Activated CD8-positive, alpha-beta memory T cell treated with anti-CD3 and anti-CD28 coated beads for 1 hour (primary cell): ENCODE data around the gene TMEM63A.

Experiments
- DNase-seq, 2 donors: peaks; one replicate each; pipeline ENCODE4 v3.0.0-alpha.2; 2020; ENCODE audit warnings: low read depth in 1 of 2; ENCODE audit errors: extremely low read depth in 1 of 2

The TMEM63A gene

DNA sequence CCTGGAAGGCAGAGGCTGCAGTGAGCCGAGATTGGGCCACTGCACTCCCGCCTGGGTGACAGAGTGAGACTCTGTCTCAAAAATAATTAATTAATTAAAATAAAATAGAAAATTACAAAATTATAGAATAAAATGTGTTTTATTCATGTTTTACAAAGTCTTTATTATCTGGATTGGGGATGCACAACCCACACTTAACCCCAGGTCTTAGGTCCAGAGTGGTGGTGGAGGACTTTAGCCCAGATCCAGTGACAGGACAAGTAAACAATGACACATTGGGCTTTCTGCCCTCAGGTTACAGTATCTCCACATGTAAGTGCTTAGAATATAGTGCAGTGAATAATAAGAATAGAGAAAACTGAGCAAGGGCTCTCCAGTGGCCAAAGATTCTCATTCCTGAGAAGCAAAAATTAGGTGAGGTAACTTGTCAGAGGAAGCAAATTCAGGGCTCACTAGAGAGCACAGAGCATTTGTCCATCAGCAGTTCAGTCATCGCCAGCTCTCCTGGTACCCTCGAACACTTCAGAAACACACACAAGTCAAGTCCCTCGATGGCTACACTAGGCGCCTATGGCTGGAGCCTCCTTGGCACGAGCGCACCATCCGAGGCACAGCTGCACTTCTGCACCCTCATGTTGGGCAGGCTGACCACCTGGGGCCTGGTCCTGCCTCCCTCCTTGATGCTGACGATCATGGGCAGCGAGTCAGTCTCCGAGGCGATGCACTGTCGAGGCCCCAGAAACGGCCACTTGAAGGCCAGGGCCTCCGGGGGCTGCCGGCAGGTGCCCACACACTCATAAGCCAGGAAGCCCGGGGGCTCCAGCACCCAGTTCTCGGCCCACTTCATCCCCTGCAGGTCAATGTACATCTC lies 4.2 kb upstream of the TMEM63A start:
- no peak for DNase-seq

DNA sequence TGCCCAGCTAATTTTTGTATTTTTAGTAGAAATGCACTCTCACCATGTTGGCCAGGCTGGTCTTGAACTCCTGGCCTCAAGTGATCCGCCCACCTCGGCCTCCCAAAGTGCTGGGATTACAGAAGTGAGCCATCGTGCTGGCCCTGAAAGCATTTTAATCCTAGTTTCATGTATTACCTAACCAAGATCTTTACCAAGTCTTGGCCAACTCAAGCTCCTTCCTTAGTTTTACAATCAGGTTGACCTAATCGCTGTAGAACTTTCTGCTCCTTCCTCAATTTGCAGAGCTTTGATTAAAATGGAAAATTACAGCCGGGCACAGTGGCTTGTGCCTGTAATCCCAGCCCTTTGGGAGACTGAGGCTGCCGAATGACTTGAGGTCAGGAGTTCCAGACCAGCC lies 3.2 kb upstream of the TMEM63A start:
- no peak for DNase-seq

DNA sequence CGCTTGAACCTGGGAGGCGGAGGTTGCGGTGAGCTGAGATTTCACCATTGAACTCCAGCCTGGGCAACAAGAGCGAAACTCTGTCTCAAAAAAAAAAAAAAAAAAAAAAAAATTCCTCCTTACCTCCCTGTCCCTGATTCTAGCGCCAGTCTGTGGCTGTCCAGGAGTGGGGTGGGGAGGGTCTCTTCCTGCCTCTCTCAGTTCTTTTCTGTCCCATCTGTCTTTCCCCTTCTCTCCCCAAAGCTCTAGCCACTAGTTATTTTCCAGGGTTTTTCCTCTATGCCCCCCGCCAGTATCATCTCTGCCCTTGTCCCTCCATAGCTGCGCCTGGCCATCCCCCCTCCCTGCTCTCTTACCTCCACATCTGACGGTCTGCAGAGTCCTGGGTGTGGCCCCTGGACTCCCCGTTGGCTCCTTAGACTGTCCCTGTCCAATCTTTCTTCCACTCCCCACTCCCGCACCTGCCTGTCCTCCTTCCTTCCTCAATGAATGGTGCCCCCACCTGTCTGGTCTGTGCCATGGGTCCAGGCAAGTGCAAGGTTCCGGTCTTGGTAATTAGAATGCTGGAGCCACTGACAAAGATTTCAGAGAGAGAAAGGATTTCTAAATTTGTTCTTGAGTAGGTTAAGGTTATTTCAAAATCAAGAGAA lies 1.6 kb upstream of the TMEM63A start:
- DNase-seq = no peak

GRCh38 chr1:225882694-225883615 lies 775 bp upstream of the TMEM63A start:
- DNase-seq = no peak

- DNase-seq = peak in 1 of 2 donors; percentile 36
Measured at GRCh38 chr1:225881081-225881958, 860 bp downstream of the TMEM63A start.

- no peak for DNase-seq
Measured at GRCh38 chr1:225880636-225881035, 1.5 kb downstream of the TMEM63A start.

DNA sequence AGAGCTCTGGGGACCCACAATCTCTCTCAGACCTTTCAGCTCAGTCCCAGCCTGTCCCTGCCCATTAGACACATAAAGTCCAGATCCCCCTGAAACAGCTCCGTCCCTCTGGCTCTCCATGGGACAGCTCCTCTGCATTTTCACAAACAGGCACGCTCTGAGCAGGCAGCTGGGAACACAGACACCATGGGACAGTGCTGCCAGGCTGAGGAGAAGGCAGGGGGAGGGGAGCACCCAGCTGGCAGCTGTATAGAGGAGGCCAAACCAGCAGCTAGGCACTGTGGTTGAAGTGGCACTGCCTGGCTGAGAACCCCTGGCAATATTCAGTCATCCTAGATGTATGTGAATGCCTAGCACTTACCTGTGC lies 2.0 kb downstream of the TMEM63A start:
- no peak for DNase-seq

DNA sequence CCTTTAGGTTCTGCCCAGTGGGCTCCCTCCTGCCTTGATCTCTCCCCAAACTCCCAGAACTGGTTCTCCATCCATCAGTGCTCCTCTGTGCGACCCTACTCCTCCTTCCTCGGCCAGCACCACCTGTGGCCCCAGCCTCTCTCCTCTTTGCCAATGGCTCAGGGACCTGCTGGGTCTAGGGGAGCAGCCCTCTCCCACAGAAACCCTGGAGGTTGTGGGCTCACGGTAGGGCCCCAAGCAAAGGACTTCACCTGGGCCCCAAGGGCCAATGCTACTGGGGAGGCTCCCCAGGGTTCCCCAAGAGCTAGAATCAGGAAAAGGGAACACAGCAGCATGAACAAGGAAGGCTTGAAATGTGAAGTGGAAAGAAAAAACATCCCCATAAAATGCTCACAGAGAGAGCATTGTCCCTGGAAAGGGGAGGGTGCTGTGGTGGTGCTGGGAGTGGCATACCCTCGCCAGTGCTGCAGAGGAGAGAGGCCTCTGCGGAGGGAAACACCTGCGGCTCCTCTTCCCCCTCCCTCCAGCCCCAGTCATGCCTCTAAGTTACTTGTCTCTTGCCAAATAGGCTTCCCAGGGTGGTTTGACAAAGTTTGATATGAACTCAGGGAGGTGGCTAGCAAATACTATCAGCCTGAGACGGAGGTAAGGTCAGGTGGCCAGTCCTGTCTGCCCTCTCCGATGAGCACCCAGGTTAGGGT lies 2.5 kb downstream of the TMEM63A start:
- DNase-seq = no peak

GRCh38 chr1:225878282-225878681 lies 3.9 kb downstream of the TMEM63A start:
- no peak for DNase-seq

GRCh38 chr1:225877580-225877979 lies 4.6 kb downstream of the TMEM63A start:
- no peak for DNase-seq

DNA sequence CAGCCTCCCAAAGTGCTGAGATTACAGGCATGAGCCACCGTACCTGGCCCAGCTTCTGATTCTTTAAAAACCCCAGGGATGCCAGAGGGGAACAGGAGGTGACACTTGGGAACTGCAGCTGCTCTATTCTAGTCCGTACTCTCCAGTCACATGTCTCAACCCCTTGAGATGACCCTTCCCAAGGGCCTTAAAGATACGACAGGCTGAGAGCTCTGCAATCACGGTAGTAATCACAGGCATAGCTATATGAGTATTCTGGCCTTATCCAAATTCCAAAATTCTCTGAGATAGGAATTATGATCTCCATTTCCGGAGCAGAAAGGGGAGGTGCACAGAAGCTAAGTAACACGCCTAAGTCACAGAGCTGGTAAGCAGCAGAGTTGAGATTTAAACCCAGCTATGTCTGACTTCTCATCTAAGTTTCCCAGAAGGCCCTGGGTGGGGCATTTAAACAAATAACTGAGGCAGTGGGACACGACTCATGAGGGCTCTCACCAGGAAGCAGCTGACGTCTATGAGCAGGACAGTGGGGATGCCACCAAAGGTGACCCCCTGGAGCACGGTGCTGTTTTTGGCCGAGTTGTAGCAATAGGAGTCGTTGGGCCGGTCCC lies 5.2 kb downstream of the TMEM63A start:
- DNase-seq = no peak

- no peak for DNase-seq
Measured at GRCh38 chr1:225875044-225875815, 7.0 kb downstream of the TMEM63A start.

DNA sequence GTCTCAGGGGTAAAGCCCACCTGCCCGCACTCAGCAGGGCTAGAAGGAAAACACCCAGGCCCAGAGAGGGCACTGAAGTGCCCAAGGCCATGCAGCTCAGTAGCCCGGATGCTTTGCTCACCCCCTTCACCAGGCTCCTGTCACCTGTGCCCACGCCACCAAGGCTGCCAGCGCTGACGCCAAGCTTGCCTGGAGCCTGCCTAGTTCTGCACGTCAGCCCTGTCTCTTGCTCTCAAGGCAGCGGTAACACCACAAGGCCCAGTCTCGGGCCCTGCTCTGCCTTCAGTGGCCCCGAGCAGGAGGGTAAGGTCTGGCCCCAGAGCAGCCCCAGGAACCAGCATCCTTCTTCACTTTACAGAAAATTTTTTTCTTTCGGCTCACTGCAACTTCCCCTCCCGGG lies 7.7 kb downstream of the TMEM63A start:
- no peak for DNase-seq

DNA sequence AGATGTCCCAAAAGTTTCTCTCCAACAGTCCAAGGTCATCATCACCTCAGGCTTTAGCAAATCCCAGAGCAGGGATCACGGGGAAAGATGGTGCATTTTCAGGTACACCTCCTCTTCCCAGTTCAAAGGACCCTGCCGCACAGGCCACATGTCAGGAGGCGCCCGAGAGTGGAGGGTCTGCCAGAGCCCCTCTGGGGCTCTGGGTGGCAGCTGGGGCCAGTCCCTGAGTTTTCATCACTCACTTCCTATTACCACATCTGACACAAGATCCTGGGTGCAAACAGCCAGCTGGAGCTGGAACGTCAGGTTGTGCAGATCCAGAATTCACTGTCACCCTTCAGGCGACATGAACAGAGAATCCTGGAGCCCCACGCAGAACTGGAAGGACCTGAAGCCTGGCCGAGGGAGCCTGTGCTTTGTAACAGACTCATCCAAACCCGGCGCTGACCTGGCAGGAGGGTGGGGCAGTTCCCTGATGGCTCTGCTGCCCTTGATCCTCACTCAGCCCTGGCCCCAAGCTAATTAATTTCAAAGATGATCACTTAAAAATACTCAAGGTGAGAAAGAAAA lies 8.8 kb downstream of the TMEM63A start:
- DNase-seq = no peak

DNA sequence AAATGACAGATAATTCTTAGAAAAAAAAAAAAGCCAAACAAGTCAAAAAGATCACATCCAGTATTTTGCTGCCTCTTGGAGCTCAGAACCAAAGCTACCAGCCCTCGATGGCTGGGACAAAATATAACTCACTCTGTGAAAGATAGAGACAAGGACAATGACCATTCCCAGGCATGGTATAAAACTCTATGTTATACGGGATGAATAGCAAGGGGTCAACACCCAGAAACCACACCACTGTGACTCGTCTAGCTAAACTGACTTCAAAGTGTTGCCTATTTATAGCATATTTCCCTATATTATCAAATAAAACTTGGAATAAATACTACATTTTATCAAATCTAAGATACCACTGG lies 10.1 kb downstream of the TMEM63A start:
- DNase-seq = no peak

DNA sequence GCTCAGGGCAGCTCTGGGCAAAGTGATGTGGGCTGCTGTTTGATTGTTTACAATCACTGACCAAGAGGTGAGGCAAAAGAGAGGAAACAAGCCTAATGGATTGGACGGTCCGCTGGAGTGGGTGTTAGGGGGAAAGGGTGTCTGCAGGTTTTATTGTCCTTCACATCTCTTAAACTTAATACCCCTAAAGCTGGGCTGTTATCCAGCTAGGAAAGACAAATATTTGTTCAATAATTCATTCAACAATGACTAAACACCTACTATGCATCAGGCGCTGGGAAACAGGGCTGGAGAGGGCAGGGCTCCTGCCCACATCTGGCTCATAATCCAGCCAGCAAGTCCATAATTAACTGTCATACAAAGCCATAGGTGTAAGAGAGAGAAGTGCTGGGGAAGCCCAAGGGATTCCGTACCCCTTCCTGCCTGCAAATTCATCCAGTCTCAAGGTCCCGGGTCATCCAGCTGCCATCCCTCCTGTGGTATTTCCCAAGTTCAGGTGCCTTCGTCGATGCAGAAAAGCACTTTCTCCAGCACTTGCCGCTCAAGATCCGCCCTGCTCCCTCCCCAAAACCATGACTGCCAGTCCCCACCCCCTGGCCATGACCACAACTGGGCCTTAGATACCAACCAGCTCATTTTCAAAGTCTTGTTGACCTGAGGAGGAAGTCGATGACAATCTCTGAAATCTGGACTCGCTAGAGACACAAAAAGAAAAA lies 10.7 kb downstream of the TMEM63A start:
- DNase-seq = no peak

- DNase-seq = no peak
Measured at GRCh38 chr1:225870911-225871310, 11.3 kb downstream of the TMEM63A start.
